K562 (cell line): ENCODE results near the gene LYST. TPM values are rescaled to one million over a fixed set of nuclear protein-coding genes. Genes with fewer than 3 reads are reported as not detected.

Experiments used
- ASH1L ChIP-seq: fragments of 450-650 bp; IDR thresholded peaks from 2 replicates; pipeline ENCODE4 v1.6.1; 2018; ENCODE audit warnings: borderline replicate concordance, mild to moderate bottlenecking, low read depth; ENCODE audit not compliant: partially characterized antibody
- BDP1 ChIP-seq: IDR thresholded peaks from 3 replicates; pipeline ENCODE4 v1.6.1; 2011; ENCODE audit not compliant: insufficient read length, insufficient read depth
- BRF1 ChIP-seq: IDR thresholded peaks from 3 replicates; pipeline ENCODE4 v1.6.1; 2011; ENCODE audit warnings: borderline replicate concordance, mild to moderate bottlenecking; ENCODE audit not compliant: insufficient read length; ENCODE audit errors: extremely low read depth
- CBFB ChIP-seq: sonication (generic); formaldehyde crosslinking; IDR thresholded peaks from 2 replicates; pipeline ENCODE4 v1.4.0; 2020; ENCODE audit warnings: mild to moderate bottlenecking, missing genetic modification reagents
- E2F4 ChIP-seq: sonication (generic); formaldehyde crosslinking; IDR thresholded peaks from 2 replicates; pipeline ENCODE4 v1.8.0; 2022; ENCODE audit warnings: mild to moderate bottlenecking, low read depth, missing genetic modification reagents
- EP400 ChIP-seq: fragments of 450-650 bp; IDR thresholded peaks from 2 replicates; pipeline ENCODE4 v1.6.1; 2017; ENCODE audit warnings: antibody characterized with exemption, mild to moderate bottlenecking, moderate library complexity
- FOXK2 ChIP-seq, 2 experiments: fragments of 450-650 bp; IDR thresholded peaks in 1 of 2; conservative IDR thresholded peaks in 1 of 2; 2 replicates each; pipeline ENCODE4 v1.6.1; 2016; ENCODE audit warnings: low read depth in 2 of 2, mild to moderate bottlenecking in 1 of 2
- GABPA ChIP-seq: fragments of 200-800 bp; sonication (Bioruptor generic); conservative IDR thresholded peaks from 2 replicates; pipeline ENCODE4 v1.6.1; 2016; ENCODE audit warnings: low read depth, missing genetic modification characterization, missing compliant biosample characterization
- HDAC2 ChIP-seq: fragments of 450-650 bp; IDR thresholded peaks from 2 replicates; pipeline ENCODE4 v1.6.1; 2016; ENCODE audit warnings: mild to moderate bottlenecking
- HLTF ChIP-seq: fragments of 450-650 bp; IDR thresholded peaks from 2 replicates; pipeline ENCODE4 v1.6.1; 2016
- HNRNPL ChIP-seq: fragments of 200-400 bp; formaldehyde crosslinking; IDR thresholded peaks from 2 replicates; pipeline ENCODE4 v1.6.1; 2017; ENCODE audit warnings: low read depth, mild to moderate bottlenecking, low read length
- JUNB ChIP-seq: fragments of 450-650 bp; formaldehyde crosslinking; conservative IDR thresholded peaks from 2 replicates; pipeline ENCODE4 v1.4.0; 2020; ENCODE audit warnings: mild to moderate bottlenecking
- KAT7 ChIP-seq: sonication (generic); formaldehyde crosslinking; IDR thresholded peaks from 2 replicates; pipeline ENCODE4 v1.8.0; 2022; ENCODE audit warnings: missing genetic modification reagents, mild to moderate bottlenecking, borderline replicate concordance
- KLF1 ChIP-seq: fragments of 450-650 bp; IDR thresholded peaks from 2 replicates; pipeline ENCODE4 v1.6.1; 2016; ENCODE audit warnings: missing genetic modification characterization, missing compliant biosample characterization
- NELFE ChIP-seq: IDR thresholded peaks from 2 replicates; pipeline ENCODE4 v1.6.1; 2011; ENCODE audit warnings: mild to moderate bottlenecking; ENCODE audit not compliant: insufficient read depth, insufficient read length
- PTTG1 ChIP-seq: fragments of 450-650 bp; IDR thresholded peaks from 2 replicates; pipeline ENCODE4 v1.6.1; 2016; ENCODE audit warnings: low read depth, mild to moderate bottlenecking, missing genetic modification characterization, missing compliant biosample characterization
- SIRT6 ChIP-seq: IDR thresholded peaks from one replicate; pipeline ENCODE4 v1.6.1; 2012; ENCODE audit warnings: low read depth, mild to moderate bottlenecking, control low read depth, inconsistent platforms, low read length, moderate library complexity
- SMC3 ChIP-seq: conservative IDR thresholded peaks from 2 replicates; pipeline ENCODE4 v1.6.1; 2011; ENCODE audit warnings: low read depth, low read length, improper control_type of control experiment; ENCODE audit not compliant: insufficient read depth
- TCF7L2 ChIP-seq: fragments of 150-350 bp; IDR thresholded peaks from 2 replicates; pipeline ENCODE4 v1.6.1; 2016; ENCODE audit warnings: low read depth, mild to moderate bottlenecking, low read length, moderate library complexity
- XRCC4 ChIP-seq: IDR thresholded peaks from one replicate; pipeline ENCODE4 v1.6.1; 2011; ENCODE audit not compliant: insufficient read depth, insufficient read length; ENCODE audit errors: extremely low read depth
- YBX1 ChIP-seq: fragments of 450-650 bp; IDR thresholded peaks from 2 replicates; pipeline ENCODE4 v1.7.1; 2016; ENCODE audit warnings: mild to moderate bottlenecking
- ZBTB34 ChIP-seq: fragments of 250-450 bp; sonication (Bioruptor Pico); IDR thresholded peaks from 2 replicates; pipeline ENCODE4 v1.8.0; 2021; ENCODE audit warnings: mild to moderate bottlenecking, moderate library complexity
- ZNF431 ChIP-seq: sonication (generic); formaldehyde crosslinking; IDR thresholded peaks from 2 replicates; pipeline ENCODE4 v1.8.0; 2022; ENCODE audit warnings: mild to moderate bottlenecking, missing genetic modification reagents
- ZNF76 ChIP-seq: fragments of 250-450 bp; sonication (Bioruptor Pico); IDR thresholded peaks from 2 replicates; pipeline ENCODE4 v1.4.0; 2020; ENCODE audit warnings: mild to moderate bottlenecking, moderate library complexity, borderline replicate concordance
- polyA plus RNA-seq, 8 experiments: library from polyadenylated mRNA; depleted of rRNA in 4 of 8; stranded (reverse) in 5 of 8; unstranded in 3 of 8; fragments of >200 nt; fragmentation: Nextera tagmentation in 2 of 8; fragmentation: Illumina TruSeq in 1 of 8; extraction: Ambion mirVana in 2 of 8; extraction: Trizol in 1 of 8; gene quantifications; 2 replicates each; pipeline versions ENCODE4 v1.2.1 to v1.2.3, GENCODE V29; 2011 to 2014; ENCODE audit warnings: inconsistent platforms in 1 of 8, missing spikeins in 1 of 8
- total RNA-seq, 7 experiments: library from RNA; depleted of rRNA in 6 of 7; stranded (reverse); fragments of >200 nt in 6 of 7; fragmentation: Illumina TruSeq in 2 of 7; extraction: Trizol in 2 of 7; gene quantifications; 2 replicates each; pipeline versions ENCODE4 v1.2.1 to v1.2.3, GENCODE V29; 2011 to 2021; ENCODE audit warnings: low replicate concordance in 1 of 7
- TF ChIP-seq, protein P1 (sequence below): fragments of 450-650 bp; IDR thresholded peaks from 2 replicates; pipeline ENCODE4 v1.6.1; 2018; ENCODE audit warnings: mild to moderate bottlenecking, low read depth; ENCODE audit not compliant: partially characterized antibody

LYST gene
- total and polyA plus RNA-seq, 9 of the 15 experiments (the other 6 are each of a cell fraction or from before 2014, with no cell fraction given): 0.73 to 2.4 (median 1.4) TPM

DNA sequence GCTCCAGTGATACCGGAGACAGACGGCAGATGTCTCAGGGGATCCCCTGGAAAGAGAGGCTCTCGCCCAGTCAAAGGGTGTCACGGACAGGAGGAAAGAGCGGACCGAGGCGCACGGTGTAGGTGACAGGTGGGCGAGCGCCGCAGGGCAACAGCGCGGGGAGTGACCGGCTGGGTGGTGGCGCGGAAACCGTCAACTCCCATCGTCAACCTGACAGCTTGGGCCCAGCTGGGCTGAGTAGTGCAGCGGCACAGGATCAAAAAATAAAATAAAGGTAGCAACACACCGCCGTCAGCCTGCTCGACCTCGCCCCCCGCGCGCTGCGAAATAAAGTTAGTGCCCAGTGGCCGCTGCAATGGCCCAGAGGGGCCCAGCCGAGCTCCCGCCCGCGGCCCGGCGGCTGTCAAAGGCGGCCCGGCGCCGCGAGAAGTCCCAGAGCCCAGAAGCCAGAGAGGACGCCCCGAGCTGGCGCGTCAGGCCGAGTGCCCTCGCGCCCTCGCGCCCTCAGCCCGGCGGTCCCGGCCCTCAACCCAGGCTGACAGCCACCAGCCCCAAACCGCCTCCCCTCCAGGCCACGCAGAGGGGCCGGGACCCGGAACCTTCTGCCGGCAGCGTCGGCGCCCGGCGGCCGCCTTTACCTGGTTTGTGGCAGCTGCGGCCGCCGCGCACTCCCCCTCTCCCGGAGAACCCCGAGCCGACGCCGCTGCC, at the start of gene LYST (continued):
- no peak for TF ChIP-seq HLTF
- TF ChIP-seq KLF1 (tag): 0 out of 2 replicates have a peak, but pooled peaks have one; percentile 47
- TF ChIP-seq KAT7 (CRISPR knock-in tag): no peak
- TF ChIP-seq XRCC4: no peak
- TF ChIP-seq SIRT6: no peak
- no peak for TF ChIP-seq BRF1
- no peak for TF ChIP-seq YBX1
- no peak for TF ChIP-seq ZBTB34 (CRISPR knock-in tag)
- no peak for TF ChIP-seq PTTG1
- 0 out of 2 replicates have a peak, but pooled peaks have one; percentile 34 for TF ChIP-seq HNRNPL
- TF ChIP-seq CBFB (CRISPR knock-in tag): no peak
- TF ChIP-seq SMC3: 0 out of 2 replicates have a peak, but pooled peaks have one; percentile 11
- TF ChIP-seq, protein P1, sequence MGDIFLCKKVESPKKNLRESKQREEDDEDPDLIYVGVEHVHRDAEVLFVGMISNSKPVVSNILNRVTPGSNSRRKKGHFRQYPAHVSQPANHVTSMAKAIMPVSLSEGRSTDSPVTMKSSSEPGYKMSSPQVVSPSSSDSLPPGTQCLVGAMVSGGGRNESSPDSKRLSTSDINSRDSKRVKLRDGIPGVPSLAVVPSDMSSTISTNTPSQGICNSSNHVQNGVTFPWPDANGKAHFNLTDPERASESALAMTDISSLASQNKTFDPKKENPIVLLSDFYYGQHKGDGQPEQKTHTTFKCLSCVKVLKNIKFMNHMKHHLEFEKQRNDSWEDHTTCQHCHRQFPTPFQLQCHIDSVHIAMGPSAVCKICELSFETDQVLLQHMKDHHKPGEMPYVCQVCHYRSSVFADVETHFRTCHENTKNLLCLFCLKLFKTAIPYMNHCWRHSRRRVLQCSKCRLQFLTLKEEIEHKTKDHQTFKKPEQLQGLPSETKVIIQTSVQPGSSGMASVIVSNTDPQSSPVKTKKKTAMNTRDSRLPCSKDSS: no peak
- no peak for TF ChIP-seq HDAC2
- TF ChIP-seq JUNB (CRISPR knock-in tag): no peak
- no peak for TF ChIP-seq GABPA (tag)
- no peak for TF ChIP-seq ZNF76 (CRISPR knock-in tag)
- TF ChIP-seq TCF7L2: no peak
- no peak for TF ChIP-seq ZNF431 (CRISPR knock-in tag)
- TF ChIP-seq FOXK2 (conservative IDR thresholded peaks at IDR 0.05 in 1 of 2, IDR thresholded peaks at IDR 0.05 in 1 of 2; ENCODE audit: low read depth in 2 of 2): no peak
- no peak for TF ChIP-seq EP400
- no peak for TF ChIP-seq BDP1
- no peak for TF ChIP-seq E2F4 (CRISPR knock-in tag)
- no peak for TF ChIP-seq ASH1L
- no peak for TF ChIP-seq NELFE
